ENCODE results near the gene TBCE. TPM values are rescaled to one million over a fixed set of nuclear protein-coding genes. Genes with fewer than 3 reads are reported as not detected.

TBCE gene
- total and polyA plus RNA-seq, 2 donors (not counting 1 experiment from before 2014, with no cell fraction given), result 15.2 to 22.1 TPM

- Histone ChIP-seq H3K4me1 (ENCODE audit: control insufficient read depth in 2 of 2, insufficient read depth in 2 of 2, low read length in 2 of 2) (no peaks in the 10 kb centered on the region), H4K20me1 (ENCODE audit: control insufficient read depth, insufficient read depth, low read length, poor library complexity, severe bottlenecking) (no peaks in the 10 kb centered on the region), H3K27me3 (replicated peaks in 1 of 4; ENCODE audit: control extremely low read depth in 1 of 4, control insufficient read depth in 3 of 4, insufficient read depth in 4 of 4, low read length in 3 of 4) (no peaks in the 10 kb centered on the region), H3K27ac (ENCODE audit: low read length in 2 of 2) (no peak overlapping the region), H3K79me2 (ENCODE audit: control insufficient read depth, insufficient read depth, low read length) (no peaks in the 10 kb centered on the region), H3K9me3 (ENCODE audit: control extremely low read depth in 1 of 3, control insufficient read depth in 2 of 3, insufficient read depth in 1 of 3, low read length in 2 of 3) (no peaks in the 10 kb centered on the region), H2AFZ (ENCODE audit: insufficient read depth, low read depth, low read length, poor library complexity, severe bottlenecking) (no peak overlapping the region), H3K36me3 (replicated peaks in 1 of 2; ENCODE audit: control extremely low read depth in 1 of 2, control insufficient read depth in 1 of 2, extremely low read depth in 1 of 2, insufficient read depth in 2 of 2, low read length in 1 of 2) (peaks cover 1 to 51% of the 10 kb centered on the region in 2 experiments), H3K4me2 (replicated peaks; ENCODE audit: low read depth, low read length, poor library complexity, severe bottlenecking) (no peak overlapping the region), H3K4me3 (ENCODE audit: control extremely low read depth in 1 of 5, extremely low read depth in 1 of 5, insufficient read depth in 1 of 5, low read depth in 2 of 5, low read length in 4 of 5) (no peak overlapping the region), H3K9ac (ENCODE audit: low read length) (no peak overlapping the region)
- intact Hi-C loops (cut with micrococcal nuclease), result no loop called here
- Mint-ChIP-seq H3K27ac (no peak overlapping the region), H3K9me3 (ENCODE audit: insufficient read depth) (no peaks in the 10 kb centered on the region), H3K4me3 (no peak overlapping the region), H3K4me1 (no peaks in the 10 kb centered on the region), H3K27me3 (no peaks in the 10 kb centered on the region)
- WGBS (ENCODE audit: insufficient coverage), result 98% methylated on average over 5 of the region's 6 CpGs
- ATAC-seq (ENCODE audit: low read depth), result no peak
- ChIA-PET POLR2A (no interaction called here), CTCF (interaction anchor here (0.5 kb wide), 1 partner anchor 25 kb away, joined by 4 read pairs; no protein-coding TSS in a partner anchor)
- DNase-seq, result no peak
- TF ChIP-seq, protein P1, sequence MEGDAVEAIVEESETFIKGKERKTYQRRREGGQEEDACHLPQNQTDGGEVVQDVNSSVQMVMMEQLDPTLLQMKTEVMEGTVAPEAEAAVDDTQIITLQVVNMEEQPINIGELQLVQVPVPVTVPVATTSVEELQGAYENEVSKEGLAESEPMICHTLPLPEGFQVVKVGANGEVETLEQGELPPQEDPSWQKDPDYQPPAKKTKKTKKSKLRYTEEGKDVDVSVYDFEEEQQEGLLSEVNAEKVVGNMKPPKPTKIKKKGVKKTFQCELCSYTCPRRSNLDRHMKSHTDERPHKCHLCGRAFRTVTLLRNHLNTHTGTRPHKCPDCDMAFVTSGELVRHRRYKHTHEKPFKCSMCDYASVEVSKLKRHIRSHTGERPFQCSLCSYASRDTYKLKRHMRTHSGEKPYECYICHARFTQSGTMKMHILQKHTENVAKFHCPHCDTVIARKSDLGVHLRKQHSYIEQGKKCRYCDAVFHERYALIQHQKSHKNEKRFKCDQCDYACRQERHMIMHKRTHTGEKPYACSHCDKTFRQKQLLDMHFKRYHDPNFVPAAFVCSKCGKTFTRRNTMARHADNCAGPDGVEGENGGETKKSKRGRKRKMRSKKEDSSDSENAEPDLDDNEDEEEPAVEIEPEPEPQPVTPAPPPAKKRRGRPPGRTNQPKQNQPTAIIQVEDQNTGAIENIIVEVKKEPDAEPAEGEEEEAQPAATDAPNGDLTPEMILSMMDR (IDR thresholded peaks at IDR 0.05), result no peak
- no peak for TF ChIP-seq EZH2 (IDR thresholded peaks at IDR 0.05; ENCODE audit: borderline replicate concordance, insufficient read depth, low read depth, low read length, poor library complexity, severe bottlenecking)
Measured at GRCh38 chr1:235441159-235441685, 74.0 kb downstream of the TBCE start.

- ATAC-seq (ENCODE audit: low read depth), result no peak
- Histone ChIP-seq H3K4me1 (ENCODE audit: control insufficient read depth in 2 of 2, insufficient read depth in 2 of 2, low read length in 2 of 2) (no peaks in the 10 kb centered on the region), H3K27me3 (replicated peaks in 1 of 4; ENCODE audit: control extremely low read depth in 1 of 4, control insufficient read depth in 3 of 4, insufficient read depth in 4 of 4, low read length in 3 of 4) (no peaks in the 10 kb centered on the region), H2AFZ (ENCODE audit: insufficient read depth, low read depth, low read length, poor library complexity, severe bottlenecking) (no peak overlapping the region), H4K20me1 (ENCODE audit: control insufficient read depth, insufficient read depth, low read length, poor library complexity, severe bottlenecking) (no peaks in the 10 kb centered on the region), H3K4me3 (ENCODE audit: control extremely low read depth in 1 of 5, extremely low read depth in 1 of 5, insufficient read depth in 1 of 5, low read depth in 2 of 5, low read length in 4 of 5) (no peak overlapping the region), H3K4me2 (replicated peaks; ENCODE audit: low read depth, low read length, poor library complexity, severe bottlenecking) (no peak overlapping the region), H3K9ac (ENCODE audit: low read length) (no peak overlapping the region), H3K27ac (ENCODE audit: low read length in 2 of 2) (no peak overlapping the region), H3K79me2 (ENCODE audit: control insufficient read depth, insufficient read depth, low read length) (no peaks in the 10 kb centered on the region), H3K9me3 (ENCODE audit: control extremely low read depth in 1 of 3, control insufficient read depth in 2 of 3, insufficient read depth in 1 of 3, low read length in 2 of 3) (no peaks in the 10 kb centered on the region), H3K36me3 (replicated peaks in 1 of 2; ENCODE audit: control extremely low read depth in 1 of 2, control insufficient read depth in 1 of 2, extremely low read depth in 1 of 2, insufficient read depth in 2 of 2, low read length in 1 of 2) (peaks cover 1 to 48% of the 10 kb centered on the region in 2 experiments)
- H3K27me3 Mint-ChIP-seq, result no peaks in the 10 kb centered on the region
- H3K9me3 Mint-ChIP-seq (ENCODE audit: insufficient read depth), result no peaks in the 10 kb centered on the region
- DNase-seq, result no peak
- WGBS (ENCODE audit: insufficient coverage), result 85% methylated on average over 9 of the region's 9 CpGs
- H3K4me3 Mint-ChIP-seq, result no peak overlapping the region
- H3K4me1 Mint-ChIP-seq, result no peaks in the 10 kb centered on the region
- intact Hi-C loops (cut with micrococcal nuclease), result no loop called here
- POLR2A ChIA-PET, result no interaction called here
- CTCF ChIA-PET, result interaction anchor here (1.0 kb wide), 1 partner anchor 26 kb away, joined by 3 read pairs; no protein-coding TSS in a partner anchor
- no peak for TF ChIP-seq EZH2 (IDR thresholded peaks at IDR 0.05; ENCODE audit: borderline replicate concordance, insufficient read depth, low read depth, low read length, poor library complexity, severe bottlenecking)
- TF ChIP-seq, protein P1 (IDR thresholded peaks at IDR 0.05), result no peak
- no peak overlapping the region for H3K27ac Mint-ChIP-seq
Measured at GRCh38 chr1:235442788-235443429, 75.7 kb downstream of the TBCE start.

Measured in B cell (primary cell).